Body of pancreas (tissue), 4 donors: ENCODE data around the gene BICD2. TPM values are rescaled to one million over a fixed set of nuclear protein-coding genes. Genes with fewer than 3 reads are reported as not detected.

Experiments
- ATAC-seq: fragments of 150-250 bp; one replicate; pipeline ENCODE4 v1.9.1; 2016
- DNase-seq, 4 donors: peaks; one replicate each; pipeline ENCODE4 v3.0.0-alpha.2; 2019
- H3K27ac ChIP-seq, 4 donors: fragments of 200-600 bp; sonication (generic); 1 replicate in 3 of 4; 2 replicates in 1 of 4; pipeline versions ENCODE4 v1.5.1 to v1.6.1; 2016 to 2019; ENCODE audit warnings: mild to moderate bottlenecking in 1 of 4, mixed read lengths in 1 of 4, moderate library complexity in 1 of 4
- H3K27me3 ChIP-seq, 2 donors: fragments of 200-600 bp; sonication (generic); one replicate each; pipeline ENCODE4 v1.6.0; 2016; ENCODE audit warnings: mild to moderate bottlenecking in 1 of 2
- H3K36me3 ChIP-seq, 2 donors: fragments of 200-600 bp; sonication (generic); replicated peaks in 1 of 2; 2 replicates each; pipeline ENCODE4 v1.5.1; 2016; ENCODE audit warnings: low read depth in 2 of 2; ENCODE audit not compliant: insufficient read depth in 1 of 2
- H3K4me1 ChIP-seq: fragments of 200-600 bp; sonication (generic); one replicate; pipeline ENCODE4 v1.6.0; 2016
- H3K4me3 ChIP-seq, 2 donors: fragments of 200-600 bp; sonication (generic); 1 replicate in 1 of 2; 2 replicates in 1 of 2; pipeline ENCODE4 v1.5.1; 2016 to 2019
- H3K9me3 ChIP-seq, 3 donors: fragments of 200-600 bp; sonication (generic); 1 replicate in 2 of 3; 2 replicates in 1 of 3; pipeline ENCODE4 v1.5.1; 2016
- POLR2A ChIP-seq, 3 donors: fragments of 450-650 bp; IDR thresholded peaks; one replicate each; pipeline ENCODE4 v1.6.1; 2016; ENCODE audit warnings: antibody characterized with exemption in 3 of 3, mild to moderate bottlenecking in 2 of 3
- WGBS, 2 donors: methylation state at CpG; one replicate each; pipeline ENCODE4 v1.1.5; 2017; 5-methylcytosine and 5-hydroxymethylcytosine counted together
- intact Hi-C: fragments of 100-400 bp; cut with DNase I; formaldehyde crosslinking; loops from one replicate; pipeline ENCODE4 v1.15.1; 2023
- total RNA-seq, 2 donors: library from RNA; depleted of rRNA; stranded (reverse); fragments of >200 nt; gene quantifications; one replicate each; pipeline ENCODE4 v1.1.0, GENCODE V29; 2016
- TF ChIP-seq, protein P1 (sequence below), 7 experiments: fragments of 450-650 bp in 4 of 7; fragments of 200-600 bp in 3 of 7; sonication (generic) in 3 of 7; IDR thresholded peaks; one replicate each; pipeline ENCODE4 v1.5.1; 2016 to 2019; ENCODE audit warnings: antibody characterized with exemption in 7 of 7

Gene BICD2
- total RNA-seq, 2 donors from 2014 or later: 16.1 to 16.8 TPM

DNA sequence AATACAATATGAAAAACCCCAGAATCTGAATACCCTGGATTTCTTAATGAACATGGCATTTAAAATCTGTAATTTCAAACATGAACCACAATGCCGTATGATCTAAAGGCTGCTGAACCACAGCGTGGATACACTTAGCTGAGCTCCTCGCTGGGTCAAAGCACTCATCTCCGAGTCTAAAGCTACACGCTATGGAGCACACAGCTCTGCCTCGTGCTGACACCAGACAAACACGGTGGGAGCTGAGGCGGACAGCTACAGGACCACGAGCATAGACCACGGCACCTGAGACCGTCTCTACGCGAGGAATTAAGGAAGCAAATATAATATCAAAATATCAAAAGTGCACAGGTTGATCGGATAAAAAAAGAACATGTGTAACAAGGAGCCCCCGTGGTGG, 51.9 kb downstream of the BICD2 start:
- TF ChIP-seq, protein P1, sequence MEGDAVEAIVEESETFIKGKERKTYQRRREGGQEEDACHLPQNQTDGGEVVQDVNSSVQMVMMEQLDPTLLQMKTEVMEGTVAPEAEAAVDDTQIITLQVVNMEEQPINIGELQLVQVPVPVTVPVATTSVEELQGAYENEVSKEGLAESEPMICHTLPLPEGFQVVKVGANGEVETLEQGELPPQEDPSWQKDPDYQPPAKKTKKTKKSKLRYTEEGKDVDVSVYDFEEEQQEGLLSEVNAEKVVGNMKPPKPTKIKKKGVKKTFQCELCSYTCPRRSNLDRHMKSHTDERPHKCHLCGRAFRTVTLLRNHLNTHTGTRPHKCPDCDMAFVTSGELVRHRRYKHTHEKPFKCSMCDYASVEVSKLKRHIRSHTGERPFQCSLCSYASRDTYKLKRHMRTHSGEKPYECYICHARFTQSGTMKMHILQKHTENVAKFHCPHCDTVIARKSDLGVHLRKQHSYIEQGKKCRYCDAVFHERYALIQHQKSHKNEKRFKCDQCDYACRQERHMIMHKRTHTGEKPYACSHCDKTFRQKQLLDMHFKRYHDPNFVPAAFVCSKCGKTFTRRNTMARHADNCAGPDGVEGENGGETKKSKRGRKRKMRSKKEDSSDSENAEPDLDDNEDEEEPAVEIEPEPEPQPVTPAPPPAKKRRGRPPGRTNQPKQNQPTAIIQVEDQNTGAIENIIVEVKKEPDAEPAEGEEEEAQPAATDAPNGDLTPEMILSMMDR (IDR thresholded peaks at IDR 0.05): no peak
- TF ChIP-seq POLR2A (IDR thresholded peaks at IDR 0.05): no peak
- H3K27me3 ChIP-seq: no peaks in the 10 kb centered on the region
- WGBS, 2 donors: 94% methylated on average over 15 of the region's 15 CpGs
- H3K36me3 ChIP-seq: peaks cover 4 to 25% of the 10 kb centered on the region in 2 donors
- no peaks in the 10 kb centered on the region for H3K9me3 ChIP-seq
- no peak for ATAC-seq
- intact Hi-C loops: no loop called here
- no peak overlapping the region for H3K4me3 ChIP-seq
- H3K27ac ChIP-seq: no peak overlapping the region
- no peaks in the 10 kb centered on the region for H3K4me1 ChIP-seq
- DNase-seq: no peak

DNA sequence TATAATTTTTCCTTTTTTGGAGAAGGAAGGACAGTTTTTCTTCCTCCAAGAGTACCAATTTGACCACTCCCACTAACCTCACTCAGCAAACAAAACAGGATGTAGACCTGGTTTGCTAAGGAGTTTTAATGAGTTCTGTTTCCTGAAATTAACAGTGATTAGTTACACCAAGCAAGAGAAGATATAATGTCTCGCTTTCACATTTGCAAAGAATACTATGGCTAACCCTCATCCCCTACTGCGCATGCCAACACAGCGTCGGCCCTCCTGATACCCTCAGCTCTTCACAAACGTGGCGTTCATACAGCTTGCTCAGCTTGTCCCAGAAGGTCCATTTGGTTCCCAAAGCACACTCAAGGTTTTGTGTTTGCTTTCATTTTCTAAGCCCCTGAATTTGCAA, 52.8 kb downstream of the BICD2 start:
- Histone ChIP-seq H3K27ac (no peak overlapping the region), H3K27me3 (no peaks in the 10 kb centered on the region), H3K36me3 (peaks cover 0 to 21% of the 10 kb centered on the region in 2 donors), H3K4me1 (no peaks in the 10 kb centered on the region), H3K4me3 (no peak overlapping the region), H3K9me3 (no peaks in the 10 kb centered on the region)
- intact Hi-C loops: no loop called here
- DNase-seq: no peak
- 74 to 88% methylated on average over 6 of the region's 6 CpGs for WGBS, 2 donors
- no peak for ATAC-seq
- TF ChIP-seq, protein P1 (IDR thresholded peaks at IDR 0.05): no peak
- TF ChIP-seq POLR2A (IDR thresholded peaks at IDR 0.05): no peak

DNA sequence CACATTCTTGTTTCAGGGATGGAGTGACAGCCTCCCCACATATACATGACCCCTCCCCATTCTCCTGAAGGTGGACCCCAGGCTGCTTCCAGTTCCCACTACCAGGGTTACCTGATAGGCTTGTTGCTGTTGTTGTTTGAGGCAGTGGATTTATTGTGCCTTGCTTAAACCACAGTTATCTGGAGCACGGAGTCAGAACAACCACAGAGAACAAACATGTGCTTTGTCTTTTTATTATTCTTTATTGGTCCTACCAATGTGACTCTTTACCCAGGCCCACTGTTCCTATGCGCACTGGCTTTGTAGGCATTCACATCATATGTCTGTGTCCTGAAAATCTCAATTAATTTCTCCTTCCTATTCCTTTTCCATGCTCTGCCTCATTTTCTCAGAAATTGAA, 53.5 kb downstream of the BICD2 start:
- Histone ChIP-seq H3K36me3 (peaks cover 0 to 21% of the 10 kb centered on the region in 2 donors), H3K4me1 (no peaks in the 10 kb centered on the region), H3K9me3 (no peaks in the 10 kb centered on the region), H3K4me3 (no peak overlapping the region), H3K27ac (no peak overlapping the region), H3K27me3 (no peaks in the 10 kb centered on the region)
- WGBS, 2 donors: 56 to 83% methylated on average over 2 of the region's 2 CpGs
- DNase-seq (no peak), ATAC-seq (no peak)
- intact Hi-C loops: no loop called here
- no peak for TF ChIP-seq POLR2A (IDR thresholded peaks at IDR 0.05)
- TF ChIP-seq, protein P1 (IDR thresholded peaks at IDR 0.05): no peak

DNA sequence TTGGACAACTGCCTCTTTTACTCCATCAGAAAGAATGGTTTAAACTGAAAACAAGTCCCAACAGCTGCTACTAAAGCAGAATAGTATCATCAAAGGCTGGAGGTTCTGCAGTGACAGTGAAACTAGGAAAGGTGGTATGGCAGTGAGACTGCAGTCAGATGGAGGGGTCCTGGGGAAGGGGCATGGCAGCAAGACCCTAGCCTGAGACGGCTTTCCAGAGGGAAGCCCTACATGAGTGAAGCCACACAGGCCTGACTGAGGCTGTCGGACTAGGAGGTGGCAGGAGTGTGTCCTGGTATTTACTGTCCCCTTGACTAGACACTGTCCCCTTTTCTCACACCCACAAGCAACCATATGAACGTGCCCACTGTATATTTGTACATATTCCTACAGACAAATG, 54.3 kb downstream of the BICD2 start:
- no peak for TF ChIP-seq POLR2A (IDR thresholded peaks at IDR 0.05)
- TF ChIP-seq, protein P1 (IDR thresholded peaks at IDR 0.05): no peak

DNA sequence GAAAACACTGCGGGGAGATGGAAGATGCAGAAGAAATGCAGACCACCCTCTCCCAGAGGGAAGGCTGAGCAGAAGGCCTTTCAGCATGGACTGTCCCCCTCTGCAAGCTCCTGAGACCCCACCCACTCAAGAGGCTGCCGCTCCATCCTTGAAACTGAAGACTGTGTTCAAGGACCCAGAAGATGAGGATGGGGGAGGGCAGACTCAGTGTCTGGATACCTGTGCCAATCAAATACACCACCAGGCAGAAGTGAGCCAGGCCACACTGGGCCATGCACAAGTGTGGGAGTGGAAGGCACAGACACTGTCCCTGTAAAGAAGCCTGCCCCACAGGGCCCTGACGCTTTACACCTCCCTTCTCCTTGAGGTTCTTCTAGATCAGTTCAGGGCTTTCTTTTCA, 54.7 kb downstream of the BICD2 start:
- intact Hi-C loops: no loop called here
- Histone ChIP-seq H3K27me3 (no peaks in the 10 kb centered on the region), H3K4me1 (no peaks in the 10 kb centered on the region), H3K9me3 (no peaks in the 10 kb centered on the region), H3K36me3 (peaks cover 0 to 18% of the 10 kb centered on the region in 2 donors), H3K27ac (no peak overlapping the region), H3K4me3 (no peak overlapping the region)
- DNase-seq (no peak), ATAC-seq (no peak)
- TF ChIP-seq, protein P1 (IDR thresholded peaks at IDR 0.05): no peak
- no peak for TF ChIP-seq POLR2A (IDR thresholded peaks at IDR 0.05)
- WGBS, 2 donors: 84 to 88% methylated on average over 3 of the region's 3 CpGs

More for the DNA sequence above, 54.3 kb downstream of the BICD2 start:
- no peaks in the 10 kb centered on the region for H3K9me3 ChIP-seq
- WGBS, 2 donors: 76 to 81% methylated on average over 3 of the region's 3 CpGs
- ATAC-seq (no peak), DNase-seq (no peak)
- H3K4me3 ChIP-seq: no peak overlapping the region
- no peaks in the 10 kb centered on the region for H3K27me3 ChIP-seq
- H3K4me1 ChIP-seq: no peaks in the 10 kb centered on the region
- peaks cover 0 to 21% of the 10 kb centered on the region in 2 donors for H3K36me3 ChIP-seq
- H3K27ac ChIP-seq: no peak overlapping the region
- intact Hi-C loops: no loop called here
